A673 (cell line): ENCODE results near the gene ATG13. TPM values are rescaled to one million over a fixed set of nuclear protein-coding genes. Genes with fewer than 3 reads are reported as not detected.

Source experiments
- BruUV-seq: library from RNA; stranded (reverse); fragments of 400-500 nt; replicated peaks from 2 replicates; lab custom pipeline; 2021; lab: Mats Ljungman, UMichigan
- CTCF ChIA-PET: fragments of 300-600 bp; sonication (Branson Sonifier 250); formaldehyde crosslinking; loops from one replicate; lab custom pipeline; 2022; ENCODE audit warnings: antibody characterized with exemption; lab: Charles Lee
- POLR2A ChIA-PET: fragments of 300-600 bp; sonication (Branson Sonifier 250); formaldehyde crosslinking; loops from one replicate; lab custom pipeline; 2022; ENCODE audit warnings: antibody characterized with exemption; ENCODE audit not compliant: low non-redundant PET; lab: Charles Lee
- DNase-seq: peaks from one replicate; pipeline ENCODE4 v3.0.0-alpha.2; 2015; ENCODE audit warnings: low spot score
- H3K27ac ChIP-seq: fragments of 200-600 bp; sonication (generic); 2 replicates; pipeline ENCODE4 v1.5.1; 2016; ENCODE audit warnings: mixed run types, low read depth, mild to moderate bottlenecking, mixed read lengths, antibody characterized with exemption, low read length; ENCODE audit not compliant: poor library complexity, severe bottlenecking
- H3K27me3 ChIP-seq: fragments of 200-600 bp; sonication (generic); replicated peaks from 2 replicates; pipeline ENCODE4 v1.6.1; 2017; ENCODE audit warnings: mixed run types, low read depth, mild to moderate bottlenecking, mixed read lengths, antibody characterized with exemption, low read length; ENCODE audit not compliant: insufficient read depth, poor library complexity
- H3K36me3 ChIP-seq: fragments of 200-600 bp; sonication (generic); 2 replicates; pipeline ENCODE4 v1.6.1; 2016; ENCODE audit warnings: mixed run types, mild to moderate bottlenecking, mixed read lengths, antibody characterized with exemption, low read length; ENCODE audit not compliant: insufficient read depth, poor library complexity, severe bottlenecking
- H3K4me1 ChIP-seq: fragments of 200-600 bp; sonication (generic); 2 replicates; pipeline ENCODE4 v1.6.1; 2017; ENCODE audit warnings: mixed run types, mild to moderate bottlenecking, mixed read lengths, antibody characterized with exemption, low read length; ENCODE audit not compliant: insufficient read depth, poor library complexity, severe bottlenecking
- H3K4me3 ChIP-seq: fragments of 200-600 bp; sonication (generic); 2 replicates; pipeline ENCODE4 v1.5.1; 2016; ENCODE audit warnings: low read depth, mixed run types, mild to moderate bottlenecking, mixed read lengths, low read length; ENCODE audit not compliant: poor library complexity, severe bottlenecking
- H3K9me3 ChIP-seq: fragments of 200-600 bp; sonication (generic); 2 replicates; pipeline ENCODE4 v1.6.1; 2016; ENCODE audit warnings: mixed run types, low read depth, mild to moderate bottlenecking, mixed read lengths, antibody characterized with exemption, low read length; ENCODE audit not compliant: poor library complexity, severe bottlenecking
- EZH2 ChIP-seq: fragments of 200-600 bp; sonication (generic); IDR thresholded peaks from 2 replicates; pipeline ENCODE4 v1.6.1; 2017; ENCODE audit warnings: borderline replicate concordance, low read depth, mild to moderate bottlenecking, mixed read lengths, antibody characterized with exemption, low read length; ENCODE audit not compliant: poor library complexity, severe bottlenecking
- intact Hi-C: fragments of 100-400 bp; cut with micrococcal nuclease; formaldehyde crosslinking; loops from one replicate; pipeline ENCODE4 v1.10.0; 2022; ENCODE audit not compliant: unreplicated experiment
- total RNA-seq: library from RNA; stranded (reverse); gene quantifications from 2 replicates; pipeline ENCODE4 v1.2.3, GENCODE V29; 2021
- TF ChIP-seq, protein P1 (sequence below): fragments of 300-800, 200-600 bp; sonication (generic); conservative IDR thresholded peaks from 2 replicates; pipeline ENCODE4 v1.5.1; 2017; ENCODE audit warnings: low read depth, mild to moderate bottlenecking, antibody characterized with exemption, low read length, moderate library complexity, mixed read lengths

The ATG13 gene
- total RNA-seq, 1 experiment from 2014 or later, result 155 TPM

- Histone ChIP-seq H3K4me1 (no peaks in the 10 kb centered on the region), H3K27me3 (no peaks in the 10 kb centered on the region), H3K36me3 (no peaks in the 10 kb centered on the region), H3K27ac (no peak overlapping the region), H3K4me3 (no peak overlapping the region), H3K9me3 (no peaks in the 10 kb centered on the region)
- no peak for DNase-seq
- BruUV-seq, result no TSS peak
- intact Hi-C loops, result loop anchor here (10.0 kb wide), 1 partner anchor 336 kb away; the partner anchor contains the start of gene MDK
- CTCF ChIA-PET, result no interaction called here
- POLR2A ChIA-PET, result no interaction called here
- TF ChIP-seq, protein P1, sequence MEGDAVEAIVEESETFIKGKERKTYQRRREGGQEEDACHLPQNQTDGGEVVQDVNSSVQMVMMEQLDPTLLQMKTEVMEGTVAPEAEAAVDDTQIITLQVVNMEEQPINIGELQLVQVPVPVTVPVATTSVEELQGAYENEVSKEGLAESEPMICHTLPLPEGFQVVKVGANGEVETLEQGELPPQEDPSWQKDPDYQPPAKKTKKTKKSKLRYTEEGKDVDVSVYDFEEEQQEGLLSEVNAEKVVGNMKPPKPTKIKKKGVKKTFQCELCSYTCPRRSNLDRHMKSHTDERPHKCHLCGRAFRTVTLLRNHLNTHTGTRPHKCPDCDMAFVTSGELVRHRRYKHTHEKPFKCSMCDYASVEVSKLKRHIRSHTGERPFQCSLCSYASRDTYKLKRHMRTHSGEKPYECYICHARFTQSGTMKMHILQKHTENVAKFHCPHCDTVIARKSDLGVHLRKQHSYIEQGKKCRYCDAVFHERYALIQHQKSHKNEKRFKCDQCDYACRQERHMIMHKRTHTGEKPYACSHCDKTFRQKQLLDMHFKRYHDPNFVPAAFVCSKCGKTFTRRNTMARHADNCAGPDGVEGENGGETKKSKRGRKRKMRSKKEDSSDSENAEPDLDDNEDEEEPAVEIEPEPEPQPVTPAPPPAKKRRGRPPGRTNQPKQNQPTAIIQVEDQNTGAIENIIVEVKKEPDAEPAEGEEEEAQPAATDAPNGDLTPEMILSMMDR, result no peak
- no peak for TF ChIP-seq EZH2
These were observed 103.9 kb downstream of the ATG13 start for GRCh38 chr11:46721286-46721685.

DNA sequence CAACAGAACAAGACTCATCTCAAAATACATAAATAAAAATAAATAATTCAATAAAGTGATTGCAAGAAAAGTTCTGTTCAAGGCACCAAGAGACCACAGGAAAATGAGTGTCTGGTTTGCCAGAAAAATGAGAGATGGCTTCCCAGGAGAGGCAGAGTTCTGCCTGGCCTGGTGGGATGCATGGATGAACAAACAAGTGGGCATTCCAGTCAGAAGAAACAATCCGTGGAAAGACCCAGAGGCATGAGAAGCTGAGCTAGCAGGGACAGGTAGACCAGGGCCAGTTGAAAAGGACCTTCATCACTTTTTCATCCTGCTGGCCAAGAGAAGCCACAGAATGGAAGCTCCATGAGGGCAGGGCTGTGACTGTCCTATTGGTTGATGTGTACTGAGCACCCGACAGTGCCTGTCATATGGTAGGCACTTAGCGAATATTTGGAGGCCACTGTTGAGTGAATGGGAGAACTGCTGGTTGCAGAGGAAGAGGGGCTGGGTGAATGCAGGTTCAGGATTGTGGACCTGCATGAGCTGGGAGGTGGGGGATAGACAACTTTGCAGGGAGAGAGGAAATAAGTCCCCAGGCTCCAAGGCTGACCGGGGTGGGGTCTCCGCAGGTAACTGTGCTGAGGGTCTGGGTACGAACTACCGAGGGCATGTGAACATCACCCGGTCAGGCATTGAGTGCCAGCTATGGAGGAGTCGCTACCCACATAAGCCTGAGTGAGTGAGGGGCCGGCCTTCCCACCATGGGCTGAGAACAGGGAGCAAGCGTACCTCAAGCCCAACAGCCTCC, 105.4 kb downstream of the ATG13 start:
- no peaks in the 10 kb centered on the region for H3K9me3 ChIP-seq
- H3K27me3 ChIP-seq, result no peaks in the 10 kb centered on the region
- H3K36me3 ChIP-seq, result no peaks in the 10 kb centered on the region
- no peaks in the 10 kb centered on the region for H3K4me1 ChIP-seq
- ChIA-PET POLR2A (no interaction called here), CTCF (no interaction called here)
- TF ChIP-seq, protein P1, result no peak
- no peak for TF ChIP-seq EZH2
- intact Hi-C loops, result loop anchor here (10.0 kb wide), 1 partner anchor 338 kb away; the partner anchor contains the start of gene MDK
- no peak overlapping the region for H3K4me3 ChIP-seq
- BruUV-seq, result no TSS peak
- H3K27ac ChIP-seq, result no peak overlapping the region
- no peak for DNase-seq

GRCh38 chr11:46723359-46723680, 106.0 kb downstream of the ATG13 start:
- H3K36me3 ChIP-seq, result no peaks in the 10 kb centered on the region
- intact Hi-C loops, result loop anchor here (10.0 kb wide), 1 partner anchor 339 kb away; the partner anchor contains the start of gene MDK
- TF ChIP-seq EZH2, result no peak
- TF ChIP-seq, protein P1, result no peak
- H3K27me3 ChIP-seq, result no peaks in the 10 kb centered on the region
- no peaks in the 10 kb centered on the region for H3K4me1 ChIP-seq
- no peaks in the 10 kb centered on the region for H3K9me3 ChIP-seq
- H3K4me3 ChIP-seq, result no peak overlapping the region
- BruUV-seq, result no TSS peak
- no peak for DNase-seq
- ChIA-PET CTCF (no interaction called here), POLR2A (no interaction called here)
- H3K27ac ChIP-seq, result no peak overlapping the region
